Measurements from ENCODE around the gene CAMSAP2. TPM values are rescaled to one million over a fixed set of nuclear protein-coding genes. Genes with fewer than 3 reads are reported as not detected.

CAMSAP2 gene
- 47.9 to 48.2 TPM (median 48.2 TPM) in 3 replicates for total RNA-seq

- Mint-ChIP-seq H3K36me3 (no peaks in the 10 kb centered on the region), H3K27me3 (ENCODE audit: low read depth) (no peaks in the 10 kb centered on the region), H3K4me3 (peak within 1 kb of the TSS; percentile 92), H3K9me3 (no peaks in the 10 kb centered on the region), H3K27ac (peak within 1 kb of the TSS; percentile 99), H3K4me1 (peaks cover 41% of the 10 kb centered on the region)
- peak; percentile 84 to 92 for DNase-seq (ENCODE audit: low spot score in 2 of 2, unreplicated experiment in 2 of 2)
- TF ChIP-seq CTCF (IDR thresholded peaks at IDR 0.05; ENCODE audit: unreplicated experiment): no peak
Measured at GRCh38 chr1:200738327-200738948, at the start of gene CAMSAP2. Gene CAMSAP2, plus strand, starts transcription at chr1:200738893. Its CDS starts 935 bp downstream, at chr1:200739828.

GRCh38 chr1:200692316-200692715 lies 46.4 kb upstream of the CAMSAP2 start:
- no peaks in the 10 kb centered on the region for H3K36me3 Mint-ChIP-seq
- TF ChIP-seq CTCF (IDR thresholded peaks at IDR 0.05; ENCODE audit: unreplicated experiment): no peak
- no peak overlapping the region for H3K4me3 Mint-ChIP-seq
- DNase-seq (ENCODE audit: low spot score in 2 of 2, unreplicated experiment in 2 of 2): no peak
- no peaks in the 10 kb centered on the region for H3K27me3 Mint-ChIP-seq (ENCODE audit: low read depth)
- peaks cover 3% of the 10 kb centered on the region for H3K9me3 Mint-ChIP-seq
- no peak overlapping the region for H3K27ac Mint-ChIP-seq
- H3K4me1 Mint-ChIP-seq: peaks cover 8% of the 10 kb centered on the region

GRCh38 chr1:200693327-200693726 lies 45.4 kb upstream of the CAMSAP2 start:
- H3K27ac Mint-ChIP-seq: no peak overlapping the region
- no peak for TF ChIP-seq CTCF (IDR thresholded peaks at IDR 0.05; ENCODE audit: unreplicated experiment)
- peaks cover 11% of the 10 kb centered on the region for H3K9me3 Mint-ChIP-seq
- no peak for DNase-seq (ENCODE audit: low spot score in 2 of 2, unreplicated experiment in 2 of 2)
- H3K36me3 Mint-ChIP-seq: no peaks in the 10 kb centered on the region
- no peak overlapping the region for H3K4me3 Mint-ChIP-seq
- H3K27me3 Mint-ChIP-seq (ENCODE audit: low read depth): no peaks in the 10 kb centered on the region
- peaks cover 8% of the 10 kb centered on the region for H3K4me1 Mint-ChIP-seq

GRCh38 chr1:200694738-200695137 lies 44.0 kb upstream of the CAMSAP2 start:
- H3K4me1 Mint-ChIP-seq: peaks cover 8% of the 10 kb centered on the region
- no peak for TF ChIP-seq CTCF (IDR thresholded peaks at IDR 0.05; ENCODE audit: unreplicated experiment)
- H3K27me3 Mint-ChIP-seq (ENCODE audit: low read depth): no peaks in the 10 kb centered on the region
- H3K27ac Mint-ChIP-seq: no peak overlapping the region
- H3K4me3 Mint-ChIP-seq: no peak overlapping the region
- H3K9me3 Mint-ChIP-seq: peaks cover 13% of the 10 kb centered on the region
- H3K36me3 Mint-ChIP-seq: no peaks in the 10 kb centered on the region
- no peak for DNase-seq (ENCODE audit: low spot score in 2 of 2, unreplicated experiment in 2 of 2)

- DNase-seq (ENCODE audit: low spot score in 2 of 2, unreplicated experiment in 2 of 2): no peak
- Mint-ChIP-seq H3K36me3 (no peaks in the 10 kb centered on the region), H3K4me1 (peaks cover under 1% of the 10 kb centered on the region), H3K27me3 (ENCODE audit: low read depth) (no peaks in the 10 kb centered on the region), H3K9me3 (peaks cover 13% of the 10 kb centered on the region), H3K4me3 (no peak overlapping the region), H3K27ac (no peak overlapping the region)
- TF ChIP-seq CTCF (IDR thresholded peaks at IDR 0.05; ENCODE audit: unreplicated experiment): no peak
Measured at GRCh38 chr1:200699871-200700270, 38.8 kb upstream of the CAMSAP2 start.
